Esophagus squamous epithelium (tissue), 4 donors: ENCODE data around the gene SCD5.

Experiments
- POLR2A ChIP-seq, 4 donors: fragments of 450-650 bp; IDR thresholded peaks; one replicate each; pipeline ENCODE4 v1.6.1; 2017; ENCODE audit warnings: antibody characterized with exemption in 4 of 4, mild to moderate bottlenecking in 4 of 4, moderate library complexity in 3 of 4
- TF ChIP-seq, protein P1 (sequence below), 6 experiments: fragments of 450-650 bp in 4 of 6; fragments of 200-600 bp in 2 of 6; sonication (generic) in 2 of 6; IDR thresholded peaks; one replicate each; pipeline ENCODE4 v1.5.1; 2016 to 2019; ENCODE audit warnings: antibody characterized with exemption in 6 of 6, mild to moderate bottlenecking in 4 of 6, moderate library complexity in 4 of 6

DNA sequence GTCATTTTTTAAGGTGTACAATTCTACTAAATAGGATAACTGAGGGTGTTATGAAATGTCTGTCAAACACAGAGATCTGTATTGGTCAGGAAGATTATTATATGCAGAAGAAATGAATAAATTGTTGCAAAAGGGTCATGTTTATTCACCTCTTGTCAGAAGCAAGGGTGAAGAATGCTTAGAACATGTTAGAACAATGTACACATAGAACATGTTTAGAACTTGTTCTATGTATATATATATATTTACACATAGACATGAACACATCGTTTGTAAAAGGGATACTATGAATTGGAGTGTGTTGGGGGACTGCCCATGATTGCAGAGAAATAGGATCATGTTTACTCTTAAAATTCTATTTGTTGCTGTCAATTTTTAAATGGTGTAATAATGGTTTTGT is 208.8 kb downstream of the SCD5 start:
- no peak for TF ChIP-seq POLR2A (IDR thresholded peaks at IDR 0.05)
- TF ChIP-seq, protein P1, sequence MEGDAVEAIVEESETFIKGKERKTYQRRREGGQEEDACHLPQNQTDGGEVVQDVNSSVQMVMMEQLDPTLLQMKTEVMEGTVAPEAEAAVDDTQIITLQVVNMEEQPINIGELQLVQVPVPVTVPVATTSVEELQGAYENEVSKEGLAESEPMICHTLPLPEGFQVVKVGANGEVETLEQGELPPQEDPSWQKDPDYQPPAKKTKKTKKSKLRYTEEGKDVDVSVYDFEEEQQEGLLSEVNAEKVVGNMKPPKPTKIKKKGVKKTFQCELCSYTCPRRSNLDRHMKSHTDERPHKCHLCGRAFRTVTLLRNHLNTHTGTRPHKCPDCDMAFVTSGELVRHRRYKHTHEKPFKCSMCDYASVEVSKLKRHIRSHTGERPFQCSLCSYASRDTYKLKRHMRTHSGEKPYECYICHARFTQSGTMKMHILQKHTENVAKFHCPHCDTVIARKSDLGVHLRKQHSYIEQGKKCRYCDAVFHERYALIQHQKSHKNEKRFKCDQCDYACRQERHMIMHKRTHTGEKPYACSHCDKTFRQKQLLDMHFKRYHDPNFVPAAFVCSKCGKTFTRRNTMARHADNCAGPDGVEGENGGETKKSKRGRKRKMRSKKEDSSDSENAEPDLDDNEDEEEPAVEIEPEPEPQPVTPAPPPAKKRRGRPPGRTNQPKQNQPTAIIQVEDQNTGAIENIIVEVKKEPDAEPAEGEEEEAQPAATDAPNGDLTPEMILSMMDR (IDR thresholded peaks at IDR 0.05): no peak
